HepG2 (cell line): ENCODE results near the gene TMEM176A.

Experiments used
- CBX5 ChIP-seq: sonication (generic); formaldehyde crosslinking; IDR thresholded peaks from 2 replicates; pipeline ENCODE4 v1.4.0; 2020; ENCODE audit warnings: missing genetic modification reagents, borderline replicate concordance
- KDM1A ChIP-seq: IDR thresholded peaks from 2 replicates; pipeline ENCODE4 v1.6.1; 2016; ENCODE audit warnings: missing compliant biosample characterization
- MAFK ChIP-seq, 2 experiments: IDR thresholded peaks in 1 of 2; conservative IDR thresholded peaks in 1 of 2; 2 replicates each; pipeline ENCODE4 v1.6.1; 2011; ENCODE audit warnings: improper control_type of control experiment in 2 of 2, low read length in 2 of 2
- POLR2A ChIP-seq, 2 experiments: IDR thresholded peaks; 2 replicates each; pipeline ENCODE4 v1.6.1; 2011; ENCODE audit warnings: low read depth in 2 of 2, low read length in 2 of 2, mild to moderate bottlenecking in 1 of 2, moderate library complexity in 1 of 2; ENCODE audit not compliant: insufficient read depth in 1 of 2
- TF ChIP-seq, protein P1 (sequence below): sonication (generic); formaldehyde crosslinking; IDR thresholded peaks from 2 replicates; pipeline ENCODE4 v1.5.0; 2020; ENCODE audit warnings: mild to moderate bottlenecking, missing genetic modification reagents, moderate library complexity
- TF ChIP-seq, protein P2 (sequence below): sonication (generic); formaldehyde crosslinking; IDR thresholded peaks from 2 replicates; pipeline ENCODE4 v1.4.0; 2020; ENCODE audit warnings: low read depth, mild to moderate bottlenecking, missing genetic modification reagents
- TF ChIP-seq, protein P3 (sequence below): sonication (generic); formaldehyde crosslinking; IDR thresholded peaks from 2 replicates; pipeline ENCODE4 v1.8.0; 2022; ENCODE audit warnings: mild to moderate bottlenecking, missing genetic modification reagents; ENCODE audit not compliant: insufficient replicate concordance

DNA sequence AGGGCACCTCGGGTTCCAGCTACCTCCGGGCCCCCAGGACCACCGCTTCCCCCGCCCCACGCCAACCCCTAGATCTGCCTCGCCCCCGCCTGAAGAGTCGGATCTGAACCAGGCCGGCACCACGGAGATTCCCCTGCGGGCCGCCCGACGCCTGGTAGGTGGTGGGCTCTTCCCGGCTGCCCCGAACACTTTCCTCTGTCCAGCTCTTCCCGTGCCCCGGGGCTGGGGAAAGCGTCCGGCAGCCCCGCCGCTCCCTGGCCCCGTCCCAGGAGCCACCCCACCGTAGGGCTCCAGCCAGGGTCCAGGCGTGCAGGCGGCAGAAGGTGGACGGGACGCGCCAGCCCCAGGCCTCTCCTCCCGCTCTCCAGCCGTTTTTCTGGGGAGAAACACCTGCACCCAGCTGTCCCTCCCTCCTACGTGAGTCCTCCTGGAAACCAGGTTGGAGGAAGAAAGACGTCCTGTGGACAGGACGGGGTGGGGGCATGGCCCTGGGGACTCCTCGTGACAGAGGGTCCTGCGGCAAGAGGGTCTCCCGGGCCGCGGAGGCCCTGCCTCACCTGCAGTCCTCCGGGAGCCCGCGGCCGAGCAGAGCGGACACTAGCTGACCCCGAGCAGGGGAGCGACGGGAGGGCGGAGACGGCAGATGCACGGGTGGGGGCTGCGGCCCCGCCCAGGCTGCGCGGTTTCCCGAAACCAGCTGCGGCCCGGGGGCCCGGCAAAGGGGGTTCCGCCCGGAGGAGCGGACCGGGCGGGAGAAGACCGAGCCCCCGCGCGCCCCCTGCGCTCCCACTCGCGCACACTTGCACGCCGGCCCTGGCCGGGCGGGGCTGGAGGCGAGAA lies 608 bp upstream of the TMEM176A start, which contains the start of gene TMEM176B:
- TF ChIP-seq, protein P1, sequence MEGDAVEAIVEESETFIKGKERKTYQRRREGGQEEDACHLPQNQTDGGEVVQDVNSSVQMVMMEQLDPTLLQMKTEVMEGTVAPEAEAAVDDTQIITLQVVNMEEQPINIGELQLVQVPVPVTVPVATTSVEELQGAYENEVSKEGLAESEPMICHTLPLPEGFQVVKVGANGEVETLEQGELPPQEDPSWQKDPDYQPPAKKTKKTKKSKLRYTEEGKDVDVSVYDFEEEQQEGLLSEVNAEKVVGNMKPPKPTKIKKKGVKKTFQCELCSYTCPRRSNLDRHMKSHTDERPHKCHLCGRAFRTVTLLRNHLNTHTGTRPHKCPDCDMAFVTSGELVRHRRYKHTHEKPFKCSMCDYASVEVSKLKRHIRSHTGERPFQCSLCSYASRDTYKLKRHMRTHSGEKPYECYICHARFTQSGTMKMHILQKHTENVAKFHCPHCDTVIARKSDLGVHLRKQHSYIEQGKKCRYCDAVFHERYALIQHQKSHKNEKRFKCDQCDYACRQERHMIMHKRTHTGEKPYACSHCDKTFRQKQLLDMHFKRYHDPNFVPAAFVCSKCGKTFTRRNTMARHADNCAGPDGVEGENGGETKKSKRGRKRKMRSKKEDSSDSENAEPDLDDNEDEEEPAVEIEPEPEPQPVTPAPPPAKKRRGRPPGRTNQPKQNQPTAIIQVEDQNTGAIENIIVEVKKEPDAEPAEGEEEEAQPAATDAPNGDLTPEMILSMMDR (CRISPR knock-in tag) = no peak
- TF ChIP-seq CBX5 (CRISPR knock-in tag) (no peak), KDM1A (CRISPR knock-in tag) (no peak), MAFK (conservative IDR thresholded peaks at IDR 0.05 in 1 of 2, IDR thresholded peaks at IDR 0.05 in 1 of 2; ENCODE audit: low read length in 2 of 2) (no peak), POLR2A (IDR thresholded peaks at IDR 0.05; ENCODE audit: insufficient read depth in 1 of 2, low read depth in 2 of 2, low read length in 2 of 2) (no peak)
- TF ChIP-seq, protein P2, sequence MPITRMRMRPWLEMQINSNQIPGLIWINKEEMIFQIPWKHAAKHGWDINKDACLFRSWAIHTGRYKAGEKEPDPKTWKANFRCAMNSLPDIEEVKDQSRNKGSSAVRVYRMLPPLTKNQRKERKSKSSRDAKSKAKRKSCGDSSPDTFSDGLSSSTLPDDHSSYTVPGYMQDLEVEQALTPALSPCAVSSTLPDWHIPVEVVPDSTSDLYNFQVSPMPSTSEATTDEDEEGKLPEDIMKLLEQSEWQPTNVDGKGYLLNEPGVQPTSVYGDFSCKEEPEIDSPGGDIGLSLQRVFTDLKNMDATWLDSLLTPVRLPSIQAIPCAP (CRISPR knock-in tag) = no peak
- TF ChIP-seq, protein P3, sequence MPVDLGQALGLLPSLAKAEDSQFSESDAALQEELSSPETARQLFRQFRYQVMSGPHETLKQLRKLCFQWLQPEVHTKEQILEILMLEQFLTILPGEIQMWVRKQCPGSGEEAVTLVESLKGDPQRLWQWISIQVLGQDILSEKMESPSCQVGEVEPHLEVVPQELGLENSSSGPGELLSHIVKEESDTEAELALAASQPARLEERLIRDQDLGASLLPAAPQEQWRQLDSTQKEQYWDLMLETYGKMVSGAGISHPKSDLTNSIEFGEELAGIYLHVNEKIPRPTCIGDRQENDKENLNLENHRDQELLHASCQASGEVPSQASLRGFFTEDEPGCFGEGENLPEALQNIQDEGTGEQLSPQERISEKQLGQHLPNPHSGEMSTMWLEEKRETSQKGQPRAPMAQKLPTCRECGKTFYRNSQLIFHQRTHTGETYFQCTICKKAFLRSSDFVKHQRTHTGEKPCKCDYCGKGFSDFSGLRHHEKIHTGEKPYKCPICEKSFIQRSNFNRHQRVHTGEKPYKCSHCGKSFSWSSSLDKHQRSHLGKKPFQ (CRISPR knock-in tag) = no peak
